COLO668 (cell line): ENCODE measurements around the gene B4GALT7.

Experiments
- DNase-seq: peaks from one replicate; lab custom pipeline; 2025; ENCODE audit not compliant: unreplicated experiment; lab: John Stamatoyannopoulos, UW

Gene B4GALT7

DNA sequence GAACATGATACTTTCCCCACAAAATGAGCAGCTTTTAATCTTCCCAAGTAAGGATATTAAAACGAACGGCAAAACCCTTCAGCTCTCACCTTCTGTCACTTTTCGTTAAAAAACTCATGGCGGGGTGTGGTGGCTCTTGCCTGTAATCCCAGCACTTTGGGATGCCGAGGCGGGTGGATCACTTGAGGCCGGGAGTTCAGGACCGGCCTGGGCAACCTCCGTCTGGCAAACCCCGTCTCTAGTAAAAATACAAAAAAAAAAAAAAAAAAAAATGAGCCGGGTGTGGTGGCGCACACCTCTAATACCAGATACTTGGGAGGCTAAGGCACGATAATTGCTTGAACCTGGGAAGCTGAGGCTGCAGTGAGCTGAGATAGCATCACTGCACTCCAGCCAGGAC, 7.0 kb upstream of the B4GALT7 start:
- DNase-seq, result no peak

- DNase-seq, result no peak
Observed at GRCh38 chr5:177593511-177593910, 6.4 kb upstream of the B4GALT7 start.

GRCh38 chr5:177594071-177594470, 5.9 kb upstream of the B4GALT7 start:
- DNase-seq, result no peak

DNA sequence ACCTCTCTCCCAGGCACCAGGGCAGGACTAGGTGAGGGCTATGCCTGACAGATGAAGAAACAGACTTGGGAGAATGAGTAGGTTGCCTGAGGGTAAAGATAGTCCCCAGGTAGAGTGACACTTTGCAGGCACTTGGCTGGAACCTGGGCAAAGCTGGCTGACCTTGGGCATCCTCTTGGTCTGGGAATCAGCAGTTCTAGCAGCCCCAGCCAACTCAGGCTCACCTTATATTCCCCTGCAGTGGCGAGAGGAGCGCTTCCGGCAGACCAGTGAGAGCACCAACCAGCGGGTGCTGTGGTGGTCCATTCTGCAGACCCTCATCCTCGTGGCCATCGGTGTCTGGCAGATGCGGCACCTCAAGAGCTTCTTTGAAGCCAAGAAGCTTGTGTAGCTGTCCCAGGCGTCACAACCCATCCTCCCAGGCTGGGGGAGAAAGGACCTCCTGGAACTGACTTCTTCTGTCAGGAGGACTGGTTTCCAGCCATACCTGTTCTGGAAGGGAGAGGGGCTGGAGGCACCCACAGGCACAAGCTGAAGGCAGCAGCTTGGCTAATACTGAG, 4.8 kb upstream of the B4GALT7 start:
- DNase-seq, result no peak

- no peak for DNase-seq
Observed at GRCh38 chr5:177595991-177596774, 3.7 kb upstream of the B4GALT7 start.

DNA sequence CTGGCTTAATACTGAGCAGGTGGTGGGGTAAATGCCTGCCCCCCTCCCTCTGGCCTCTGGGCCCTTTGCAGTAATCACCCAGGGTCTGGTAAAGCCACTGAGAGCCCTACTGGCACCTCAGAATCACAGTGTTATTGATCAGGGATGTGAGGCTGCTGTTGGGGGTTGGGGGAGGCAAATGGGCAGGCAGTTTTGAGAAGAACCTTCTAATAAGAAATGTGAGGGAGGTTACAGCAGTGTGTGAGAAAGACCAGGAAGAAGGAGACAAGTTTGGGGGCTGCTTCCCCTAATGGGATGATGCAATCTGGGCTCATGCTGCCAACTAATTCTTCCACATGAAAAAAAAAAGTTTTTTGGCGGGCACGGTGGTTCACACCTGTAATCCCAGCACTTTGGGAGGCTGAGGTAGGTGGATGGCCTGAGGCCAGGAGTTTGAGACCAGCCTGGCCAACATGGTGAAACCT, 3.1 kb upstream of the B4GALT7 start:
- DNase-seq, result no peak

DNA sequence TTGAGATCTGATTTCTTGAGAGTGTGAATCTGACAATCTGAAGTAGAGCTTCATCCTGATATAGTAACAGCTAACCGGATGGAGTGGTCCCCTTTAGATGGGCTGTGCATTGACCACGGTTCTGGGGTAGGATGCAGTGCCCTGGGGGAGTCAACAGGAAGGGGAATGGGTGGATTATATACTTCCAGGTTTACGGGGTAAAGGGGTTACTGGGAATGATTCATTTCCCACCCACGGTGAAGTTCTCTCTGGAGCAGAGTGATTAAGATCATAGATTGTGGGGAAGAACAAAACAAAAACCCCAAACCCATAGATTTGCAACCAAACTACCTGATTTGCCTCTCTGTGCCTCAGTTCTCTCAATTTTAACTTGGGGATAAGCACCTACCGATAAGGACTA, 1.5 kb upstream of the B4GALT7 start:
- no peak for DNase-seq

DNA sequence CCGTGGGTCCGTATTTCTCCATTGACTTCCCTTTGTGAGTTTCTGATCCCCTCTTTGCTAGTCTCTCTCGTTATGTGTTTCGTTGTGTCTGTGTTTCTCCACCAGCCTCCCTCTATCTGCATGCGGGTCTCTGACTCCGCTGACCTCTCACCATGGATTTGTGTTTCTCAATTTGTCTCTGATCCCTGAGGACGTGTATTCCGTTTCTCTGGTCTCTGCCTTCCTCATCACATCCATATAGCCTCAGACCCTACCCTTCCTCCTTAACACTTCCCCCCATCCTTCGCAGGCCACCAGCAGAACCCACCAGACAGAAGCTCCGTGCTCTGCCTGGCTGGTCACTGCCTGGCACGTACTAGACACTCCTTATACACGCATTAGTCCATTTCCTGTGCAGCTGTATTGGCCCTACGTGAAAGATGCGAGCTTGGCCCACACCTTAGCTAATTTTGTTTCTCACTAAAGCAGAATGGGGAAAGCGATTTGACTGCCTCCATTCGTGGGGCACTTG, 631 bp downstream of the B4GALT7 start:
- DNase-seq, result peak; percentile 8

- DNase-seq, result no peak
Observed at GRCh38 chr5:177601126-177601525, 1.2 kb downstream of the B4GALT7 start.

DNA sequence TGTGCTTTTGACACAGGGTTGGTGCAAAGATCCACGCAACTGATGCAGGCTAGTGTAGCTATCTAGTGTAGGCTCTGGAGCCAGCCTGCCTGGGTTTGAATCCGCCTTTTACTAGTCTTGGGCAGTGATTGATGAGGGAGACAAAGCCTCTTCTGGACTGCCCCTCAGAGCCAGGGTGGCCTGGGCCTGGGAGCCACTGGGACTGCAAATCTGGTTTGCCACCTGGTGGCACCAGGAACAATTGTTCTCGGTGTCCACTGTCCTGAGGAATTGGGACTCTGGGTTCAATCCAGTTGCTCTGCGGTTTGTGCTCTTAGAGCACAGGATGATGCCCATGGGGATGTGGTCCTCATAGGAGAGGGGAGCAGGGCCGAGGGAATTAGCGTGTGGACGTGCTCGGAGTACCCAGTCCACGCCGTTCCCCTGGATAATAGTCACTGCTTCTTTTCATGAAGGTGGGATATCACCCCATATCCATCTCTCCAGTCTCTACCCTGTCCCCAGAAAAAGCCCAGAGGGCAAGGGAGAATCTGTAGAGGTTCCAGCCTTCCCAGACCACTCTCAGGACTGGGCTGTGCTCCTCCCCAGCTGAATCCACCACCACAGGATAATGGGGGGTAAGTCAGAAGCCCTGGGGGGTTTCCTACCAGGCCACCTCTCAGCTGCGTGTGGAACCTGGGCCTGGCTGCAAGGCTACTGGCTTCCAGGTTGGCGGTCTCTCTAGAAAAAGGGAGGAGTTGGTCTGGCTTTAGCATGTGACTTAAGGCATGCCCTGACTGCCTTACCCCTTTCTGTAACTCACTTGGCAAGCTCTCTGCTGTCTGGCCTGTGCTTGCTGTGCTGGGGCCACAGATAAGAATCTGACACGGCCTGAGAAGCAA, 1.9 kb downstream of the B4GALT7 start:
- DNase-seq, result peak; percentile 6

DNA sequence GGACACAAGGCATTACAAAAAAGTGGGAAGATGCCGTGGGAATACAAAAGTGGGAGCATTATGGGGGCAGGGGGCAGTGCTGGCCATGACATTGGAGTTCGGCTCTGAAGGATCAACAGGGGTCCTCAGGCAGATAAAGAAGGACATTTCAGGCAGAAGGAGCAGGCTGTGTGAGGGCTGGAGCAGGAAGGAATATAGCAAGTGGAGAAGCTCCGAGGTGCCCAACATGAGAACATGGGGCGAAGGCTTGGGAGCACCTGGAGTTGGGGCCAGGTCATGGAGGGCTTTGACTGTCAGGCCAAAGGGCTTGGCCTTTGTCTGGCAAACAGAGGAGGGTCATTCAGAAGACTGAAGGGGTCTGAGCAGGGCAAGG, 2.5 kb downstream of the B4GALT7 start:
- DNase-seq, result no peak

- no peak for DNase-seq
Observed at GRCh38 chr5:177603631-177604030, 3.7 kb downstream of the B4GALT7 start.

- no peak for DNase-seq
Observed at GRCh38 chr5:177604116-177604521, 4.2 kb downstream of the B4GALT7 start.

DNA sequence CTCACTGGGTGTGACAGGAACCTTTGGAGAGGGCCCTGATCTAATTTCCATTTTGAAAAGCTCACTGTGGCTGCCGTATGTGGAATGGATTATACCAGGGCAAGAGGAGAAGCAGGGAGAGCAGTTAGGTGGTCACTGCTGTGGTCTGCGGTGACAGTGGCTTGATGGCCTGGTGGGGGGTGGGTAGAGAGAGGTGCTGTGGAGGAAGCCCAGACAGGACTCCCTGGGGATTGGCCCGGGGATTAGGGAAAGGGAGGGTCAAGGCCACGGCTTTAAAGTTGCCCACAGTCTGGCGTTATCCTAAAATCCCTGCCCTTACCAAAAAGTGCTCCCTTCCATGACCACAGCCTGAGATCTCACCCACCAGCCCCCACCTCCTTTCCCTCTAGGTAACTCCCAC, 4.7 kb downstream of the B4GALT7 start:
- no peak for DNase-seq

DNA sequence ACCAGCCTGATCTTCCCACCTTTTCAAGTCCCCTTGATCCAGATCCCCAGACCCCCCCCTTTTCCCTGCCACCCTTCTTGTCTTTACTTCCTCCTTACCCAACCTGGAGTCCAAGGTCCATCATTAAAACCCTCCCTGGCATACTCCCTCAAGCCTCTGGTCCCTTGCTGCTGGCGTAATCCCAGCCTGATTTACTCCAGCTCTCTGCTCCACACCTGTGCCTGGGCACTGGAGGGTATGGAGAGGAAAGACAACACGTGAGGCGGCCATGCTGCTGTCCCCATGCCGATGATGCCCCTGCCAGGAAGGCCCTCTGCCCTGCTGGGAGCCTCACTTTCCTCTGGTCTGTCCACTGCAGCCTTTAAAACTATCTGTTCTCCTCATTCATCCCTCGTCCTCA, 5.1 kb downstream of the B4GALT7 start:
- no peak for DNase-seq

GRCh38 chr5:177605667-177606066, 5.7 kb downstream of the B4GALT7 start:
- no peak for DNase-seq

- DNase-seq, result no peak
Observed at GRCh38 chr5:177606071-177607051, 6.4 kb downstream of the B4GALT7 start.

GRCh38 chr5:177607115-177607451, 7.2 kb downstream of the B4GALT7 start:
- DNase-seq, result no peak

GRCh38 chr5:177607452-177608192, 7.7 kb downstream of the B4GALT7 start:
- peak; percentile 70 for DNase-seq
